Measurements from ENCODE around the gene OSBPL9. TPM values are rescaled to one million over a fixed set of nuclear protein-coding genes. Genes with fewer than 3 reads are reported as not detected.

OSBPL9 gene
- total and polyA plus RNA-seq, 9 of the 15 experiments (the other 6 are each of a cell fraction or from before 2014, with no cell fraction given) = 43.9 to 217 (median 170) TPM

- Histone ChIP-seq H2AFZ (ENCODE audit: low read depth, low read length) (no peak overlapping the region), H3K9me3 (replicated peaks; ENCODE audit: control insufficient read depth, insufficient read depth, low read depth, low read length) (no peaks in the 10 kb centered on the region), H3K27me3 (ENCODE audit: control insufficient read depth in 2 of 2, insufficient read depth in 2 of 2, low read length in 2 of 2) (no peaks in the 10 kb centered on the region), H3K4me1 (replicated peaks in 1 of 2; ENCODE audit: control insufficient read depth in 2 of 2, insufficient read depth in 2 of 2, low read length in 2 of 2) (peaks cover 10 to 30% of the 10 kb centered on the region in 2 experiments; a peak in 4 of 5 replicates), H3K27ac (ENCODE audit: extremely low read depth, low read depth, low read length) (no peak overlapping the region), H3K79me2 (ENCODE audit: control insufficient read depth, insufficient read depth, low read length) (peaks cover 29% of the 10 kb centered on the region), H3K9ac (ENCODE audit: insufficient read depth in 1 of 2, low read depth in 2 of 2, low read length in 2 of 2) (no peak overlapping the region), H3K36me3 (ENCODE audit: control insufficient read depth, insufficient read depth, low read length) (peaks cover 14% of the 10 kb centered on the region; the same call in 1 of the 3 replicates), H3K4me3 (no peak overlapping the region), H3K4me2 (ENCODE audit: insufficient read depth, low read length) (no peak overlapping the region), H4K20me1 (replicated peaks; ENCODE audit: control insufficient read depth, insufficient read depth, low read length) (peaks cover 3% of the 10 kb centered on the region; the same call in 1 of the 2 replicates), H3K9me1 (ENCODE audit: control insufficient read depth, insufficient read depth, low read length) (no peaks in the 10 kb centered on the region)
- in situ Hi-C loops (cut with MboI) = no loop called here
- no TSS peak for BruUV-seq (replicated peaks)
- ChIA-PET CTCF (ENCODE audit: low intra/inter-chr PET ratio) (no interaction called here), POLR2A (interaction anchor here (0.6 to 2.0 kb wide), 2 partner anchors 12 to 36 kb away, joined by 3 to 5 read pairs; no protein-coding TSS in a partner anchor)
- ATAC-seq (no peak), FAIRE-seq (no peak), DNase-seq (ENCODE audit: extremely low read depth in 1 of 4, low spot score in 3 of 4) (no peak)
- intact Hi-C loops (cut with micrococcal nuclease) = no loop called here
- TF ChIP-seq CSDE1 (IDR thresholded peaks at IDR 0.05) = no peak
- no peak for TF ChIP-seq HSF4 (CRISPR knock-in tag; IDR thresholded peaks at IDR 0.05; ENCODE audit: borderline replicate concordance)
- no peak for TF ChIP-seq ZNF347 (CRISPR knock-in tag; IDR thresholded peaks at IDR 0.05; ENCODE audit: low read depth)
- TF ChIP-seq NFE2L1 (tag; IDR thresholded peaks at IDR 0.05; ENCODE audit: borderline replicate concordance, low read depth) = no peak
- no peak for TF ChIP-seq ZNF717 (CRISPR knock-in tag; IDR thresholded peaks at IDR 0.05)
- TF ChIP-seq TGIF2 (CRISPR knock-in tag; IDR thresholded peaks at IDR 0.05) = no peak
- no peak for TF ChIP-seq ZNF518B (CRISPR knock-in tag; IDR thresholded peaks at IDR 0.05)
- TF ChIP-seq MGA (IDR thresholded peaks at IDR 0.05) = no peak
- TF ChIP-seq RBM39 (optimal IDR thresholded peaks at IDR 0.05; ENCODE audit: low read depth, low read length) = no peak
Measured at GRCh38 chr1:51653127-51653526, 36.2 kb downstream of the OSBPL9 start.
